Chondrocyte (in vitro differentiated cells): ENCODE results near the gene SYNGR4. TPM values are rescaled to one million over a fixed set of nuclear protein-coding genes. Genes with fewer than 3 reads are reported as not detected.
A peak's percentile ranks its signal among the peaks of the same experiment; 100 is the strongest.

Source experiments
- DNase-seq: peaks from one replicate; pipeline ENCODE4 v3.0.0; 2021; ENCODE audit warnings: mixed read lengths, low spot score
- H3K27ac Mint-ChIP-seq: one replicate; pipeline ENCODE4 v1.8.0; 2021; ENCODE audit warnings: mild to moderate bottlenecking, moderate library complexity, mixed read lengths; ENCODE audit not compliant: unreplicated experiment
- H3K27me3 Mint-ChIP-seq: 2 replicates; pipeline ENCODE4 v1.8.0; 2021; ENCODE audit warnings: low read depth, mixed read lengths
- H3K36me3 Mint-ChIP-seq: 2 replicates; pipeline ENCODE4 v1.8.0; 2021; ENCODE audit warnings: low read depth, mixed read lengths
- H3K4me1 Mint-ChIP-seq: 2 replicates; pipeline ENCODE4 v1.8.0; 2021; ENCODE audit warnings: low read depth, mild to moderate bottlenecking, mixed read lengths
- H3K4me3 Mint-ChIP-seq: one replicate; pipeline ENCODE4 v1.8.0; 2021; ENCODE audit warnings: mild to moderate bottlenecking, moderate library complexity, mixed read lengths; ENCODE audit not compliant: unreplicated experiment
- H3K9me3 Mint-ChIP-seq: 2 replicates; pipeline ENCODE4 v1.8.0; 2021; ENCODE audit warnings: low read depth, mixed read lengths
- CTCF ChIP-seq: fragments of 200-600 bp; sonication (generic); IDR thresholded peaks from 2 replicates; pipeline ENCODE4 v1.5.0; 2021; ENCODE audit warnings: antibody characterized with exemption, mild to moderate bottlenecking, moderate library complexity
- total RNA-seq: library from RNA; stranded (reverse); gene quantifications from 3 replicates; pipeline ENCODE4 v1.2.1, GENCODE V29; 2021

Gene SYNGR4
- total RNA-seq, 1 donor from 2014 or later: not detected

- no peak for DNase-seq
- no peaks in the 10 kb centered on the region for H3K36me3 Mint-ChIP-seq
- no peaks in the 10 kb centered on the region for H3K27me3 Mint-ChIP-seq
- no peak for TF ChIP-seq CTCF
- peaks cover 20% of the 10 kb centered on the region for H3K4me1 Mint-ChIP-seq
- no peak overlapping the region for H3K4me3 Mint-ChIP-seq
- H3K9me3 Mint-ChIP-seq: no peaks in the 10 kb centered on the region
- H3K27ac Mint-ChIP-seq: no peak overlapping the region
These were observed 49.9 kb downstream of the SYNGR4 start for GRCh38 chr19:48413879-48414587.

- DNase-seq: no peak
- Mint-ChIP-seq H3K9me3 (no peaks in the 10 kb centered on the region), H3K4me3 (no peak overlapping the region), H3K4me1 (peaks cover 22% of the 10 kb centered on the region), H3K27ac (no peak overlapping the region), H3K27me3 (no peaks in the 10 kb centered on the region), H3K36me3 (no peaks in the 10 kb centered on the region)
- no peak for TF ChIP-seq CTCF
These were observed 51.2 kb downstream of the SYNGR4 start for GRCh38 chr19:48415395-48415794.

GRCh38 chr19:48415806-48416221, 51.6 kb downstream of the SYNGR4 start:
- DNase-seq: no peak

GRCh38 chr19:48417421-48417820, 53.3 kb downstream of the SYNGR4 start:
- no peak for TF ChIP-seq CTCF
- no peak for DNase-seq
- Mint-ChIP-seq H3K4me1 (peaks cover 22% of the 10 kb centered on the region), H3K27me3 (no peaks in the 10 kb centered on the region), H3K27ac (no peak overlapping the region), H3K36me3 (no peaks in the 10 kb centered on the region), H3K4me3 (no peak overlapping the region), H3K9me3 (no peaks in the 10 kb centered on the region)

More at GRCh38 chr19:48415806-48416221, 51.6 kb downstream of the SYNGR4 start:
- H3K4me1 Mint-ChIP-seq: peaks cover 22% of the 10 kb centered on the region
- H3K27ac Mint-ChIP-seq: no peak overlapping the region
- no peaks in the 10 kb centered on the region for H3K9me3 Mint-ChIP-seq
- no peaks in the 10 kb centered on the region for H3K36me3 Mint-ChIP-seq
- no peak overlapping the region for H3K4me3 Mint-ChIP-seq
- no peaks in the 10 kb centered on the region for H3K27me3 Mint-ChIP-seq
- no peak for TF ChIP-seq CTCF

- Mint-ChIP-seq H3K4me3 (no peak overlapping the region), H3K27me3 (no peaks in the 10 kb centered on the region), H3K9me3 (no peaks in the 10 kb centered on the region), H3K36me3 (peaks cover 3% of the 10 kb centered on the region), H3K4me1 (peaks cover 22% of the 10 kb centered on the region), H3K27ac (no peak overlapping the region)
- TF ChIP-seq CTCF: peak; percentile 29
- no peak for DNase-seq
These were observed 54.3 kb downstream of the SYNGR4 start for GRCh38 chr19:48418317-48419064.
